ENCODE results near the gene NEURL1B. TPM values are rescaled to one million over a fixed set of nuclear protein-coding genes. Genes with fewer than 3 reads are reported as not detected.
A peak's percentile ranks its signal among the peaks of the same experiment; 100 is the strongest.

The NEURL1B gene
- total RNA-seq, 2 donors from 2014 or later, result 20.6 to 33.6 TPM

DNA sequence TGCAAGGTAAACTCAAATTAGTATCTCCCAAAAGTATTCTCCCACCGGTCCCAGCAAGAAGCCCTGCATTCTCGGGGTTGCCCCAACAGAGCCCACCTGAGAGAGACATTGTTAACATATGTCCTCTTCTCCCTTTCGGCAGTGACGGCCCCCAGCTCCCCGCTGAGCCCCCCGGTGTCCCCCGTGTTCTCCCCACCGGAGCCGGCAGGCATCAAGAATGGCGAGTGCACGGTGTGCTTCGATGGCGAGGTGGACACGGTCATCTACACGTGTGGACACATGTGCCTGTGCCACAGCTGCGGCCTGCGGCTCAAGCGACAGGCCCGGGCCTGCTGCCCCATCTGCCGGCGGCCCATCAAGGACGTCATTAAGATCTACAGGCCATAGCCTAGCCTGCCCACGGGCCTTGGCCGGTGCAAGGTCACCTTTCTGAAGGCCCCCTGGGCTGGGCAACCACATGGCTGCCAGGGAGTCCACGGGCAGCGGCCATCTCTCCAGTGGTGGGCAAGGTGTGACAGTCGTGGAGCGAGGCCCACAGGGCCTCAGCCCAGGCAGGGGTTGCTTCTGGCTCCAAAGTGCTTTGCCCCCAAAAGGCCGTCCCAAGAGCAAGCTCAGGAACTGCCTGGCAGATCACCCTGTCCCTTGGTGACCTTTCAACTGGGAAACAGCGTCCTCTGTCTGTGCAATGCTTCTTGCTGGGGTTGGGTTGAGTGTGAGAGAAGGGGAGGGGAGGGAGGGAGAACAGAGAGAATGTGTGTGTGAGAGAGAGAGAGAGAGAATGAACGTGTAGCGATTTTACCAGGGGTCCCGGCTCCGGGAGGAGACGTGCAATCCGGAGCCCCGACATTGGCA, 45.7 kb downstream of the NEURL1B start:
- intact Hi-C loops (cut with DNase I), result no loop called here
- DNase-seq (no peak), ATAC-seq (no peak)

DNA sequence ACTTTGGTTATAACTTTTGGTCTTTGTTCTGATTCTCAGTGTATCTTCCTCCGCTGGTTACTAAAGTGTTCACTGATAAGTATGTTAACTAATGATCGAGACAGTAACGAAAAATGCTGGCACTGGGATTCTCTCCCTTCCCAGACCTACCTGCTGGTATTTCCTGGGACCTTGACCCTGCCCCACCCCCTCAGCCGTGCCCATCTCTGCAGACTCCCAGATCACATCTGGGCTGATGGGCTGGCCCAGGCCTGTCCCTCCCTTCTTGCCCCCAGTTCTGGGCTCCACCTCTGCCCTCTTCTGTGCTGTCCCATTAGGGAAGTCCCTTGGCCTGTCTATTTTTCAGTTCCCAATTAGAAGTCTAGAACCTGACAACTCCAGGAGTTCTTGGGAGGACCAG, 46.9 kb downstream of the NEURL1B start:
- ATAC-seq (no peak), DNase-seq (no peak)
- intact Hi-C loops (cut with DNase I), result no loop called here

DNA sequence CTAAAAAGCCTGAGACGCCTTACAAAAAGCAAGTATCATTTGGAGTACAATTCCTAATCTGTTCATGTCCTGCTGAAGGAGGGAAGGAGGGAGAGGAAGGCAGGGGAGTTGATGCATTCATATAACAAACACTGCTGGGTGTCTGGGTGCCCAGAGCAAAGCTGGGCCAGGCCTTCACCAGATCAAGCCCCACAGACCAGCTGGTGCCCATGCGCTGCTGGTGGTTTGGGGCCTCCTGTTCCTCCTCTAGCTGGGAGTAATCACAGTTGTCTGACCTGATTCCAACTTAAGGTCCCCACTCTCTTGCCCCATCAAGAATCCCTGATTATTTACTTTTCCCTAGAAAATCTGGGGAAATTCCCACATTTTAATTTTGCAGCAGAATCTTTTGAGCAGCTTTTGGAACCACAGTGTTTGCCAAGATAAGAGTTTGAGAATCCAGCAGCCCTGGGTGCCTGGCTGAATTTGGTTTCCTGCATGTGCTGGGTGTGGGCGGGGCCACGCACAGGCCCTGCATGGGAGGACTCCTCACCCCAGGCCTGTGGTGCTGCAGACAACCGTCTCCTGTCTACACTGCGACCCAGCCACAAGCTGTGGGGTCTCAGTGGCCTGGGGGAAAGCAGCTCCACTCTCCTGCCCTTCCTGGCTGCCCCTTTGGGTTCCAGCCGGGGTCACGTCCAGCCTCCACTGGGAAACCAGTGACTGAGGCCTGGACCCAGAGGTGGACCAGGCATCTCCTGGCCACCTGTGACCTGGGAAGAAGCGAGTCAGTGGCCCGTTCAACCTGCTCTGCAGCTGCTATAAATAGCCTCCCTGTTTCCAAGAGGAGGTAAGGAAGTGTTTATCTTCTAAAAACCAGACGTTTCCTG, 47.5 kb downstream of the NEURL1B start:
- DNase-seq (no peak), ATAC-seq (peak; percentile 50 to 57)
- intact Hi-C loops (cut with DNase I), result no loop called here

DNA sequence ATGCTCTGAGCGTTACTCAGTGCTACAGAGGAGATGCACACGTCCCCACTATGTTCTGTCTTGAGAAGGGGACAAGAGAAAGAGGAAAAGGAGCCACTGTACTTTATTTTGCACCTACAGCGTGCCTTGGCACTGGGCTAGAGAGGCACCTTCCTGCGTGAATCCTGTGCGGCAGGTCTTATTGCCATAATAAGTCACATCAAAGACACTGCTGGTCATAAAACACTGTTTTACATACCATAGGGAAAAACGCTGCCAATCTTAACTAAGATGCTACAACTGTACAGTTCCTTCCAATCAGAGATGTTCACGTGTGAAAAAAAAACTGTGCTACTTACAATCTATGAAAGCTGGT, 48.1 kb downstream of the NEURL1B start:
- ATAC-seq (no peak), DNase-seq (no peak)
- intact Hi-C loops (cut with DNase I), result no loop called here

DNA sequence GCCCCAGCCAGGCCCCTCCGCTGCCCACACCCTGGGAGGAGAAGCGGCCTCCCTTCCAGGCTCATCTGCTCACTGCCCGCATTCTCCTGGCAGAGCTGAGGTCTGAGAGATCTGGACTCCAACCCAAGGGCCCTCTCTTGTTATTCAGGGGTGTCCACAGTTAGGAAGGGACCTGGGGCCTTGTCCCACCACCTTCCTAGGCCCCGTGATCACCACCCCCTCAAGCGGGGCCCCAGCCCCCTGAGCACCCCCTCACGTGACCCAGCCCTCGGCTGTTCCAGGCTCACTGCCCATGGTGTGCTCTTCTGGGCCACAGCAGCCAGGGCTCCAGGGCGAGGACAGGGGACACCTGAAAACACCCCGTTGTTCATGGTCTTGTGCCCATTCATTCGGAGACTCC, 48.7 kb downstream of the NEURL1B start:
- DNase-seq (no peak), ATAC-seq (no peak)
- intact Hi-C loops (cut with DNase I), result loop anchor here in 1 of 2 donors (5.0 kb wide), 1 partner anchor 32 kb away; no protein-coding TSS in a partner anchor

DNA sequence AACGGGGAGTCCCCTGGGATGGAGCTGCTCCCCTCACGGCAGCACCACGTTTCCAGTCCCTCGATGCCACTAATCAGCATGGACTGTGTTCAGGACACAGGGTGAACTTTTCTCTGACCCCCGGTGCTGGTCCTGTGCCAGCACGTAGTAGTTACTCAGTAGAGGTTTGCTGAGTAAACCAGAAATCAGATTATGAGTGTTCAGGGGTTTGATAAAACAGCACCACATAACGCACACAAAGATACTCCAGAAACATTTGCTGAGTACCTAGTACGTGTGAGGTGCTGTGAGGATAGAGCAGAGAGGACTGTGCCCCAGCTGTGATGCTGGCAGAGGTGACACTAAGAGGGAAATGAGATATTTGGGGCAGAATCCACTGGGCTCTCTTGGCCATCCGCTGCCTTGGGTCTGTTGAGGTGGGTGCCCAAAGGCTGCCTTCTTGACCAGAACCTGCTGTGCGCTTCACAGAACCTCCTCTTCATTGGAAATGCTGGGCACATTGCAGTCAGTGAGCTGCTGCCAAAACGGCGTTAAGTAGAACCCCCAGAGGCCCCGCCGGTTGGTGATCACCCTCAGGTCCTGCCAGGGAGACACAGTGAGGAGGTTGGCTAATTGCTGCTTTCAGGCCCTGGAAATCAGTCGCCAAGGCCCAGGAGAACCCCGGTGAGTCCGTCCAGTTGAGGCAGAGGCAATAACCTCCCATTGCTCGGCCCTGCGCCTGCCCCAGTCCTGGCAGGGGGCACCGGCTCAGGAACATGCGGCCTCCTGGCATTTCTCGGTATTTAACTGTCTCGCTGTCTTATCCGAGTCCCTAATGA, 49.4 kb downstream of the NEURL1B start:
- intact Hi-C loops (cut with DNase I), result loop anchor here in 1 of 2 donors (5.0 kb wide), 1 partner anchor 33 kb away; no protein-coding TSS in a partner anchor
- peak in 1 of 2 donors; percentile 18 for ATAC-seq
- no peak for DNase-seq

DNA sequence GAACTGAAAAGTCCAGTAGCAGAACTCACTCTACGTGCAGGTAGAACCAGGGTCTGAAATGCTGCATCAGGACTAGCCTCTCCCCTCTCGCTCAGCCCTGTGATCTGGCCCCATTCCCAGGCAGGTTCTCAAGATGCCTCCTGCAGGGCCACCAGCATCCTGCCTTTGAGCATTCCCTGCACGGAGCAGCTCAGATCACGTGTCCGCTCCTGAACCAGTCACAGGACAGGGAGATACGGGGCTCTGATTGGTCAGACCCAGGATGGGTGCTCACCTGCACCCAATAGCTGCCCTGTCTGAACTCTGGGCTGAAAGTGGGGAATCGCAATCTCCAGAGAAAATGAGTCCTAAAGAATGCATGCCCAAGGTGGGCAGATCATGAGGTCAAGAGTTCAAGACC, 50.8 kb downstream of the NEURL1B start:
- ATAC-seq, result no peak
- no peak for DNase-seq
- intact Hi-C loops (cut with DNase I), result loop anchor here in 1 of 2 donors (5.0 kb wide), 1 partner anchor 35 kb away; no protein-coding TSS in a partner anchor

DNA sequence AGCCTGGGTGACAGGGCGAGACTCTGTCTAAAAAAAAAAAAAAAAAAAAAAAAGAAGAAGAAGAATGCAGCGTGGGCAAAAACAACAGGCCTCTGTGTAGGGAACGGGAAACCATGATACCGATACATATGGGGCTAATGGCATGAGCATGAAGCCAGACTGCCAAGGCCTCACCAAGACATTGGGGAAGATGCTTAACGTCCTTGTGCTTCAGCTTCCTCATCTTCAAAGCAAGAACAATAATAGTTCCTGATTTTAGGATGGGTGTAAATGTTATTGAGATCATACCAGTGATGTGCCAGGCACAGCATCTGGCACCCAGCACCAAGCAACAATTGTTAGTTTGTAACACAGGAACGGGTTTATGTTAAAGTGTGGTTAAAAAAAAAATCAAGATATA, 51.4 kb downstream of the NEURL1B start:
- DNase-seq (no peak), ATAC-seq (no peak)
- intact Hi-C loops (cut with DNase I), result loop anchor here in 1 of 2 donors (5.0 kb wide), 1 partner anchor 35 kb away; no protein-coding TSS in a partner anchor

DNA sequence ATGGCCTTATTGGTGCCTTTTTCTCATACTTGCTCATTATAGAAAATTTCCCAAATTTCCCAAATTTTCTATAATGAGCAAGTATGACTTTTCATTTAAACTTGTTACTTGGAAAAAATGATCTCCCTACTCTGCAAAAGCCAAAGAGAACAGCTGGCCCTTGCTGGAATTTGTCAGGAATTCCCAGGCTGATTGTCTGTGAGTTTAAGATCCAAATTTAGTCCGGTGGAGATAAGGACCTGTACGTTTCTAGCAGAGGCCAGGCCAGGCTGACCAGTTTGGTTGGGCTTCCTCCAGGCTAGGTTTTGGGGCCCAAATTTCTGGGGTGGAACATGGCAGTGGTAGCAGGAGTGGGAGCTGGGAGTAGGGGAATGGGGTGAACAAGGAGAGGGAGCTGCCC, 51.9 kb downstream of the NEURL1B start:
- intact Hi-C loops (cut with DNase I), result loop anchor here in 1 of 2 donors (5.0 kb wide), 1 partner anchor 36 kb away; no protein-coding TSS in a partner anchor
- ATAC-seq (peak; percentile 5 to 12), DNase-seq (no peak)

DNA sequence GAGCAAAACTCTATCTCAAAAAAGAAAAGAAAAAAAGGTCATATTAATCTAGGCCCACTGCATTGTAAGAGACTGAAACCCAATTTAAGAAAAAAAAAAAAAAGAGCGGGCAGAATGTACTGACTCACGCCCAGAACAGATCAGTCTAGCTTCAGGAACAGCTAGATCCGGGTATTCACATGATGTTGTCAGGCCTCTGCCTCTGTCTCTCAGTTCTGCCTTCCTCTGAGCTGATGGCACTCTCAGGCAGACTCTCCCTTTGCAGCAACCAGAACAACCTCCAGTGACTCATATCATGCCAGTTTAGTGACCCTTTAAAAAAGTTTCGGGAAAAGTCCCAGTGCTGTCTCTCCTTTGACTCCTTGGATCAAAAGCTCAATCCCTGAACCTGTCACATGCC, 53.0 kb downstream of the NEURL1B start:
- ATAC-seq, result no peak
- intact Hi-C loops (cut with DNase I), result loop anchor here in 1 of 2 donors (5.0 kb wide), 1 partner anchor 37 kb away; no protein-coding TSS in a partner anchor
- no peak for DNase-seq

DNA sequence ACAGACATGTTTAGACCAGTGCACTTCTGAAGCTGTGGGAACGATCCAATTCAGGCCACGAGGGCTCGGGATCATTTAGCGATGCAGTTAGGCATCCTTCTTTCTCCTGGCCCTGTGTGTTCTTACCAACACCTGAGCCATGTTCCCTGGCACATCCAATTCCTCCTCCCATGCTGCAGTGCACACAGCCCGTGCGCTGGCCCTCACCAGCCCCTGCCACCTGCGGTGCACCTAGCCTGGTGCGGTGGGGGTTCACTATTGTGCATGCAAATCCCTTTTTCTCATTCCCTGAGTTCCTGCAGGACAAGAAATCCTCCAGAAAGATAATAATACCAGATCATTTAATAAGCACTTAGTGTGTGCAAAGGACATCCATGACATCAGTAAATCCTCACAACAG, 53.5 kb downstream of the NEURL1B start:
- intact Hi-C loops (cut with DNase I), result loop anchor here in 1 of 2 donors (5.0 kb wide), 1 partner anchor 37 kb away; no protein-coding TSS in a partner anchor
- no peak for DNase-seq
- ATAC-seq, result no peak

DNA sequence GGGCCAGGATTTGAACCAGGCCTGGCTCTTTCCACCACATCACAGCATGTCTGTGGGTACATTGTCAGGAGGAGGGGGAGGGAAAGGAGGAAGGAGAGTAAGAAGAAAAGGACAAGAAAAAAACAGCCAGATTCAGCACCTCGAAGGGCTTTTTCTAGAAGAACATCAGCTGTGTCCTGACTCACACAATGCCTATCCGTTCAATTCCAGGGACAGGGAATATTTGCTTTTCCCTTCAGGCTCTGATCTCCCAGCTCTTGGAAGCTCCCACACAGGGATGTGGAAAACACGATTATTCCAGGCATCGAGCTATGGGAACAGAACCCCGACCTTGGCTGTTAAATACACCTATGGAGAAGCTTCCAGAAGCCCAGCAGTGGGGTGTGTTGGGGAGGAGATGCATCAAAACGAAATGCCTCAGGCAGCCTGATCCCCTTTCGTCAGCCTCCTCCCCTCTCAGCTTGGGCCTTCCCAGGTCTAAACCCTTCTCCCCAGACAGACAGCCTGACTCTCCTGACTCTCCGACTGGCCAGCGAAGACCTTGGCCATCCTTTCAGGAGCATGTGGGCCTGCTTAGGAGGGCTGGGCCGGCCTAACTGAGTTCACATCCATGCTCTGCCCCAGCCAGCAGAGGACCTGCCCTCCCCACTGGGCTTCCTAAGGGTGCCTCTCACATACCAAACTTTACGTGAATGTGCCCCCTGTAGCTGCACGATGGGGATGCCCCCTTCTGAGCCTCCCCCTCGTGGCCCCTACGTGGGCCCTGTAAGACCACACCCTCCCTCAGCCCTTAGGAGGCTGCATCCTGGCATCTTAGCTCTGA, 54.4 kb downstream of the NEURL1B start:
- intact Hi-C loops (cut with DNase I), result loop anchor here (2.0 to 5.0 kb wide), 4 partner anchors 31 to 233 kb away; partner anchors contain the start of gene NEURL1B (in 1 of the 2)
- DNase-seq, result no peak
- ATAC-seq, result peak in 1 of 2 donors; percentile 36

DNA sequence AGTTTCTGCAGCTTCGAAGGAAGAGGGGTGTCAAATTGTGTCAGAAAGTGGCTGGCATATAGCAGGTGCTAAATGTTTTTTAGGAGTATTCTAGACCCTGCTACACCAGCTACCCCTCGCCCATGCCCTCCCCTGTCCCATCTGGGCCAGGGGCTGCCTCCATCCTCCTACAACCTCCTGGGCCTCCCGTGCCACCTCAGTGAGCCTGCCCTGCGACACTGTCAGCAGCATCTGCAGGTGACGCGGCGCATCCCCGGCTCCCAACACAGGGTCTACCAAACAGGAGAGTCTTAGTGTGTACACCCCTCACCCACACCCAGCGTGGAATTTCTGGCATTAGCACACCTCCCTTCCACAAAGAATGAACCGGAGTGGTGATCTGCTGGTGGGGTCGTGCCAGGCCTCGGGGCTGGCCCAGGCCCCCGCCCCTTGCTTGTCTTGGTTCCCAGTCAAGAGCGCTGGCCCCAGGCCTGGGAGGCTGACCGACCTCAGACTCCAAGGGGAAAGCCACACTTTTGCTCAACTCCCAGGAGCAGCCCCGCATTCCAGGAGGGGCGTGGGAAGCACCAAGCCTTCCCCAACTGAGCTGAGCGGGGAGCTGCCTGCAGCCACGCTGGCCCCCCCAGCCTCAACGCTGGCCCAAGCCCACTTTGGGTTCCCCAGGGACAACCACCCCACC, 55.2 kb downstream of the NEURL1B start:
- DNase-seq, result peak; percentile 74

DNA sequence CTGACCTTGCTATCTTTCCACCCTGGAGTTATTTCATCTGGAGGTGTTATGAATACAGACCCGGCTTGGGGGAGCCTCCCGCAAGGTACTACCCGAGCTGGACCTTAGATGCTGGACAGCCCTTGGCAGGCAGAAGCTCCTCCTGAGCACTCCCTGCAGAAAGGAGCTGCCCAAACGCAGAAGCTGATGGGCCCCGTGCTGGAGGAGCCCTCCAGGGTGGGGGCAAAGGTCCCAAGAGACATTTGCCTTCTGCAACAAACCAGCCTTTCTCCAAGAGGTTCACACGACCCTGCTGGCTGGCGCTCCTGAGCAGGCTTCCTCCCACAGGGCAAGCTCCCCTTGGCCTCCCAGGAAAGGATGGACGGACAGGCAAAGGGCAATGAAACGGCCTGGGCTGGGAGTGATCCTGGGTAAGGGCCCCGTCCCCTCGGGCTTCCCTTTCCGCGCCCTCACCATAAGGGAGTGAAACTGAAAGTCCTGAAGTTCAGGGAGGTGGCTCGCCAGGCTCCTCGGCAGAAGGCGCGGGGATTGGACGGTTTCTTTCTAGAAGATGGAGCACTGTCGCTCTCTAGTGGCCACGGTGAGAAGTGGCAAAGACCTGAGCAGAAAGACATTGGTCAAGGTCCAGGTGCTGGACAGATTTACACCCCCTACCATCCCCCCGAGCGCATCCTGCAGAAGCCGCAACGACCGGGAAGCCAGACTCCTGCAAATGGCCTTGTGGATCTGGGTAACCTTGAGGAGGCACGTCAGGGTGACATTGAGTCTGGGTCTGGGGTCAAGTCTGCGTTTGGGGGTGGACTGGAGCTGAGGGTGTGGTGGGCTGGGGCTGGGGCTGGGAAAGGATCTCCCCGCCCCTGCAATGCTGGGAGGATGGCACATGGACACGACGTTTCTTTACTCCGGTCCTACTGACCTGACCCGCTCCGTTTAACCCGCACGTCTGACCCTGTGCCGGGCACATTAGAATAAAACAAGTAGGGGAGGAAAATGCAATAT, 56.4 kb downstream of the NEURL1B start:
- intact Hi-C loops (cut with DNase I), result loop anchor here (1.0 to 5.0 kb wide), 5 partner anchors 33 to 235 kb away; partner anchors contain the start of gene NEURL1B (in 1 of the 2)
- peak; percentile 67 to 77 for ATAC-seq
- peak; percentile 92 for DNase-seq

More for the DNA sequence above, 55.2 kb downstream of the NEURL1B start:
- intact Hi-C loops (cut with DNase I), result loop anchor here (2.0 to 5.0 kb wide), 4 partner anchors 32 to 234 kb away; partner anchors contain the start of gene NEURL1B (in 1 of the 2)
- ATAC-seq, result peak; percentile 43 to 60

DNA sequence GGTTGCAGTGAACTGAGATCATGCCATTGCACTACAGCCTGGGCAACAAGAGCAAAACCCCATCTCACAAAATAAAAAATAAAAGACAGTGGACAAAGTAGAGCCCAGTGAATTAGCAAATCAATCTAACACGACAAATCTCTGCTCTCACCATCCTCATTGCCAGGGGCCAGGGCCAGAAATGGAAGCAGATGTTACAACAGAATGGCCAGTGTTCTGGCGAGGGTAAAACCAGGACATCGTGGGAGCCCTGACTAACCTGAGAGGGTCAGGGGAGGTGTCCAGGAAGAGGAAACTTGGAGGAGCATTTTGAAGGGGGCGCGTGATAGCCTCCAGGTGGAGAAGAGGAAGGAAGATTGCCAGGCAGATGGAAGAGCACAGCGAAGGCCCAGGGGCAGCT, 58.4 kb downstream of the NEURL1B start:
- DNase-seq, result no peak
- ATAC-seq, result no peak
- intact Hi-C loops (cut with DNase I), result loop anchor here (5.0 kb wide), 3 partner anchors 57 to 237 kb away; partner anchors contain the start of gene NEURL1B (in 1 of the 2)

DNA sequence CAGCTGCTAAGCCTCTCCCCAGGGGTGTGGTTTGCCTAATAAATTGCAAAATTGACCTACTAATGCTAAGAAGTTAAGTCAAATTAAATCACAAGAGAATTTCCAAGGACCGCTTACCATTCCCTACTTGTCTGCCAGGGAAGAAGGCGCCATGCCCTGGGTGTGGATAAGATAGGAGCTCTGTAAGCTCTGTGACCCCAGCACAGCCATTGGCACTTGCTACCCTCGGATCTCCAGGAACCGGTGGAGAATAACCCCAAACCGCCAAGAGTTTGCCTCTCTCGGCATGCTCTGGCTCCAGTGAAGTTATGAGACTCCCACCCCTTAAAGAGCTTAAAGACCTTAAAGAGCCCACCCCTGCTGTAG, 58.9 kb downstream of the NEURL1B start:
- ATAC-seq (peak in 1 of 2 donors; percentile 2), DNase-seq (no peak)
- intact Hi-C loops (cut with DNase I), result loop anchor here (5.0 kb wide), 4 partner anchors 58 to 592 kb away; partner anchors contain the start of gene NEURL1B (in 1 of the 2)

Data from left cardiac atrium (tissue), 4 donors.